Measurements from ENCODE around the gene GNAZ.

- no peak for TF ChIP-seq GATA2 (IDR thresholded peaks at IDR 0.05; ENCODE audit: low read depth, low read length)
- no peak for TF ChIP-seq GATA3 (IDR thresholded peaks at IDR 0.05; ENCODE audit: low read depth, low read length)
These were observed 589 bp upstream of the GNAZ start for GRCh38 chr22:23069502-23070357.
